Amygdala (tissue), 56 donors: ENCODE measurements around the gene SPAG6.

ENCODE experiments used
- DNase-seq, 56 donors: peaks; one replicate each; lab custom pipeline; 2025; lab: John Stamatoyannopoulos, UW

SPAG6 gene

GRCh38 chr10:22426653-22427052 lies 81.4 kb downstream of the SPAG6 start:
- no peak for DNase-seq

GRCh38 chr10:22427101-22427500 lies 81.8 kb downstream of the SPAG6 start:
- DNase-seq, result no peak

- DNase-seq, result no peak
These were observed 82.7 kb downstream of the SPAG6 start for GRCh38 chr10:22427890-22428571.

GRCh38 chr10:22429146-22429545 lies 83.8 kb downstream of the SPAG6 start:
- DNase-seq, result no peak

GRCh38 chr10:22429981-22430421 lies 84.7 kb downstream of the SPAG6 start:
- no peak for DNase-seq

- DNase-seq, result no peak
These were observed 88.6 kb downstream of the SPAG6 start for GRCh38 chr10:22433875-22434274.

- DNase-seq, result no peak
These were observed 89.2 kb downstream of the SPAG6 start for GRCh38 chr10:22434521-22434920.

- DNase-seq, result no peak
These were observed 90.4 kb downstream of the SPAG6 start for GRCh38 chr10:22435650-22436049.

- peak in 8 of 56 donors; percentile 30 to 64 (median 48) for DNase-seq
These were observed 91.2 kb downstream of the SPAG6 start for GRCh38 chr10:22436526-22436892.

- peak in 54 of 56 donors; percentile 30 to 90 (median 76) for DNase-seq
These were observed 91.8 kb downstream of the SPAG6 start for GRCh38 chr10:22436893-22437619.

- peak in 23 of 56 donors; percentile 8 to 70 (median 47) for DNase-seq
These were observed 92.6 kb downstream of the SPAG6 start for GRCh38 chr10:22437620-22438588.

- DNase-seq, result no peak
These were observed 93.4 kb downstream of the SPAG6 start for GRCh38 chr10:22438711-22439110.

- DNase-seq, result no peak
These were observed 96.8 kb downstream of the SPAG6 start for GRCh38 chr10:22442063-22442462.

GRCh38 chr10:22442468-22442867 lies 97.2 kb downstream of the SPAG6 start:
- no peak for DNase-seq

GRCh38 chr10:22443175-22443901 lies 98.0 kb downstream of the SPAG6 start:
- DNase-seq, result no peak

GRCh38 chr10:22444219-22444788 lies 99.0 kb downstream of the SPAG6 start:
- DNase-seq, result no peak

- DNase-seq, result no peak
These were observed 100.2 kb downstream of the SPAG6 start for GRCh38 chr10:22445495-22445894.

- DNase-seq, result no peak
These were observed 101.8 kb downstream of the SPAG6 start for GRCh38 chr10:22447068-22447467.

- DNase-seq, result no peak
These were observed 106.0 kb downstream of the SPAG6 start for GRCh38 chr10:22451346-22451745.

- DNase-seq, result no peak
These were observed 108.0 kb downstream of the SPAG6 start for GRCh38 chr10:22453320-22453719.
